Measurements from ENCODE around the gene SOBP. TPM values are rescaled to one million over a fixed set of nuclear protein-coding genes. Genes with fewer than 3 reads are reported as not detected.

The SOBP gene
- total and polyA plus RNA-seq, 2 donors (not counting 3 experiments of a cell fraction or from before 2014, with no cell fraction given), result 0.35 to 6.6 TPM

- dilution Hi-C loops (cut with MboI; ENCODE audit: extremely low pct_ligation_motif_present, low sequenced_read_pairs), result no loop called here
- intact Hi-C loops (cut with micrococcal nuclease), result loop anchor here (5.0 kb wide), 1 partner anchor 360 kb away; no protein-coding TSS in a partner anchor
- H3K4me1 ChIP-seq (ENCODE audit: control insufficient read depth, extremely low read depth, insufficient read depth, low read length), result no peaks in the 10 kb centered on the region
- no peak overlapping the region for H2AFZ ChIP-seq (ENCODE audit: low read depth, low read length)
- H3K36me3 ChIP-seq (ENCODE audit: control insufficient read depth in 2 of 2, extremely low read depth in 1 of 2, insufficient read depth in 2 of 2, low read length in 2 of 2), result no peaks in the 10 kb centered on the region
- FAIRE-seq (no peak), DNase-seq (ENCODE audit: low read depth, low spot score) (no peak)
- H3K9me3 ChIP-seq (replicated peaks; ENCODE audit: control insufficient read depth, insufficient read depth, low read length), result no peaks in the 10 kb centered on the region
- POLR2A ChIA-PET, result no interaction called here
- H3K27me3 ChIP-seq (ENCODE audit: control insufficient read depth in 2 of 2, insufficient read depth in 2 of 2, low read length in 2 of 2), result peaks cover 8 to 17% of the 10 kb centered on the region in 2 experiments
- H4K20me1 ChIP-seq (replicated peaks; ENCODE audit: control insufficient read depth, extremely low read depth, insufficient read depth, low read length), result no peaks in the 10 kb centered on the region
- no peak overlapping the region for H3K4me3 ChIP-seq (replicated peaks in 1 of 3; ENCODE audit: insufficient read depth in 1 of 3, low read depth in 1 of 3, low read length in 3 of 3)
- CTCF ChIA-PET, result interaction anchor here (0.6 to 2.4 kb wide), 4 partner anchors 27 to 437 kb away, joined by 3 to 36 read pairs (median 4); partner anchors contain the start of gene PDSS2
- H3K79me2 ChIP-seq (ENCODE audit: control insufficient read depth, insufficient read depth, low read length), result no peaks in the 10 kb centered on the region
- BruUV-seq (replicated peaks), result no TSS peak
- H3K27ac ChIP-seq (ENCODE audit: insufficient read depth, low read depth, low read length), result no peak overlapping the region
- no peak overlapping the region for H3K4me2 ChIP-seq (ENCODE audit: insufficient read depth, low read length)
- H3K9ac ChIP-seq (replicated peaks; ENCODE audit: extremely low read depth, insufficient read depth, low read length), result no peak overlapping the region
- TF ChIP-seq POLR2AphosphoS5 (IDR thresholded peaks at IDR 0.05; ENCODE audit: insufficient read depth, low read depth, low read length), result no peak
- no peak for TF ChIP-seq JUN (IDR thresholded peaks at IDR 0.05; ENCODE audit: borderline replicate concordance, insufficient read depth, insufficient read length, low read depth)
- TF ChIP-seq POLR2A (IDR thresholded peaks at IDR 0.05; ENCODE audit: low read depth, low read length), result no peak
- TF ChIP-seq CTCF (IDR thresholded peaks at IDR 0.05; ENCODE audit: extremely low read depth in 1 of 2, insufficient read depth in 1 of 2, low read depth in 1 of 2, low read length in 2 of 2), result no peak
- TF ChIP-seq EZH2 (IDR thresholded peaks at IDR 0.05; ENCODE audit: borderline replicate concordance, low read depth, low read length, severe bottlenecking), result no peak
- TF ChIP-seq GATA2 (IDR thresholded peaks at IDR 0.05; ENCODE audit: insufficient read depth, insufficient read length, low read depth, low read length), result no peak
- TF ChIP-seq MYC (IDR thresholded peaks at IDR 0.05; ENCODE audit: low read depth, low read length), result no peak
- no peak for TF ChIP-seq FOS (IDR thresholded peaks at IDR 0.05; ENCODE audit: borderline replicate concordance, insufficient read depth, low read length)
- no peak for TF ChIP-seq MAX (IDR thresholded peaks at IDR 0.05; ENCODE audit: insufficient read depth, insufficient read length)
- no peaks in the 10 kb centered on the region for H3K9me1 ChIP-seq (replicated peaks; ENCODE audit: control insufficient read depth, extremely low read depth, insufficient read depth, low read length)
Observed at GRCh38 chr6:107677399-107677798, 187.5 kb downstream of the SOBP start.
